K562 (cell line): ENCODE data around the gene TSGA10IP. TPM values are rescaled to one million over a fixed set of nuclear protein-coding genes. Genes with fewer than 3 reads are reported as not detected.

Experiments
- CBFA2T2 ChIP-seq: fragments of 450-650 bp; conservative IDR thresholded peaks from 2 replicates; pipeline ENCODE4 v1.6.1; 2017; ENCODE audit warnings: mild to moderate bottlenecking
- CTCF ChIP-seq, 3 experiments: IDR thresholded peaks in 2 of 3; conservative IDR thresholded peaks in 1 of 3; 2 replicates each; pipeline ENCODE4 v1.5.1; 2011 to 2012; ENCODE audit warnings: low read length in 3 of 3, mild to moderate bottlenecking in 3 of 3, control low read depth in 2 of 3, improper control_type of control experiment in 1 of 3, inconsistent platforms in 1 of 3, low read depth in 1 of 3, mixed read lengths in 1 of 3, moderate library complexity in 1 of 3; ENCODE audit not compliant: insufficient read depth in 2 of 3
- FOXK2 ChIP-seq, 2 experiments: fragments of 450-650 bp; IDR thresholded peaks in 1 of 2; conservative IDR thresholded peaks in 1 of 2; 2 replicates each; pipeline ENCODE4 v1.6.1; 2016; ENCODE audit warnings: low read depth in 2 of 2, mild to moderate bottlenecking in 1 of 2
- RBBP5 ChIP-seq: fragments of 200-600 bp; sonication (generic); IDR thresholded peaks from 2 replicates; pipeline ENCODE4 v1.6.1; 2012; ENCODE audit warnings: borderline replicate concordance, mild to moderate bottlenecking, low read length, control low read depth, inconsistent platforms; ENCODE audit not compliant: insufficient read depth, poor library complexity, severe bottlenecking
- SMARCA4 ChIP-seq: fragments of 450-650 bp; IDR thresholded peaks from 2 replicates; pipeline ENCODE4 v1.6.1; 2016
- TFAP4 ChIP-seq: sonication (generic); formaldehyde crosslinking; IDR thresholded peaks from 2 replicates; pipeline ENCODE4 v1.8.0; 2022; ENCODE audit warnings: missing genetic modification reagents, mild to moderate bottlenecking, moderate library complexity, borderline replicate concordance
- ZNF165 ChIP-seq: fragments of 250-450 bp; sonication (Bioruptor Pico); IDR thresholded peaks from 2 replicates; pipeline ENCODE4 v1.4.0; 2020; ENCODE audit warnings: borderline replicate concordance
- polyA plus RNA-seq, 8 experiments: library from polyadenylated mRNA; depleted of rRNA in 4 of 8; stranded (reverse) in 5 of 8; unstranded in 3 of 8; fragments of >200 nt; fragmentation: Nextera tagmentation in 2 of 8; fragmentation: Illumina TruSeq in 1 of 8; extraction: Ambion mirVana in 2 of 8; extraction: Trizol in 1 of 8; gene quantifications; 2 replicates each; pipeline versions ENCODE4 v1.2.1 to v1.2.3, GENCODE V29; 2011 to 2014; ENCODE audit warnings: inconsistent platforms in 1 of 8, missing spikeins in 1 of 8
- total RNA-seq, 7 experiments: library from RNA; depleted of rRNA in 6 of 7; stranded (reverse); fragments of >200 nt in 6 of 7; fragmentation: Illumina TruSeq in 2 of 7; extraction: Trizol in 2 of 7; gene quantifications; 2 replicates each; pipeline versions ENCODE4 v1.2.1 to v1.2.3, GENCODE V29; 2011 to 2021; ENCODE audit warnings: low replicate concordance in 1 of 7
- TF ChIP-seq, protein P1 (sequence below): sonication (generic); formaldehyde crosslinking; IDR thresholded peaks from 2 replicates; pipeline ENCODE4 v1.8.1; 2023; ENCODE audit warnings: mild to moderate bottlenecking, missing genetic modification reagents
- TF ChIP-seq, protein P2 (sequence below), 2 experiments: fragments of 450-650 bp; formaldehyde crosslinking in 1 of 2; IDR thresholded peaks; 2 replicates each; pipeline versions ENCODE4 v1.4.0 to v1.6.1; 2014 to 2020; ENCODE audit warnings: mild to moderate bottlenecking in 2 of 2, borderline replicate concordance in 1 of 2, low read depth in 1 of 2

Gene TSGA10IP
- total and polyA plus RNA-seq, 9 of the 15 experiments (the other 6 are each of a cell fraction or from before 2014, with no cell fraction given), result not detected

GRCh38 chr11:65932558-65932919 is 12.7 kb upstream of the TSGA10IP start (continued):
- TF ChIP-seq, protein P1, sequence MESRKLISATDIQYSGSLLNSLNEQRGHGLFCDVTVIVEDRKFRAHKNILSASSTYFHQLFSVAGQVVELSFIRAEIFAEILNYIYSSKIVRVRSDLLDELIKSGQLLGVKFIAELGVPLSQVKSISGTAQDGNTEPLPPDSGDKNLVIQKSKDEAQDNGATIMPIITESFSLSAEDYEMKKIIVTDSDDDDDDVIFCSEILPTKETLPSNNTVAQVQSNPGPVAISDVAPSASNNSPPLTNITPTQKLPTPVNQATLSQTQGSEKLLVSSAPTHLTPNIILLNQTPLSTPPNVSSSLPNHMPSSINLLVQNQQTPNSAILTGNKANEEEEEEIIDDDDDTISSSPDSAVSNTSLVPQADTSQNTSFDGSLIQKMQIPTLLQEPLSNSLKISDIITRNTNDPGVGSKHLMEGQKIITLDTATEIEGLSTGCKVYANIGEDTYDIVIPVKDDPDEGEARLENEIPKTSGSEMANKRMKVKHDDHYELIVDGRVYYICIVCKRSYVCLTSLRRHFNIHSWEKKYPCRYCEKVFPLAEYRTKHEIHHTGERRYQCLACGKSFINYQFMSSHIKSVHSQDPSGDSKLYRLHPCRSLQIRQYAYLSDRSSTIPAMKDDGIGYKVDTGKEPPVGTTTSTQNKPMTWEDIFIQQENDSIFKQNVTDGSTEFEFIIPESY (CRISPR knock-in tag), result 0 out of 2 replicates have a peak, but pooled peaks have one; percentile 38
- TF ChIP-seq, protein P2, sequence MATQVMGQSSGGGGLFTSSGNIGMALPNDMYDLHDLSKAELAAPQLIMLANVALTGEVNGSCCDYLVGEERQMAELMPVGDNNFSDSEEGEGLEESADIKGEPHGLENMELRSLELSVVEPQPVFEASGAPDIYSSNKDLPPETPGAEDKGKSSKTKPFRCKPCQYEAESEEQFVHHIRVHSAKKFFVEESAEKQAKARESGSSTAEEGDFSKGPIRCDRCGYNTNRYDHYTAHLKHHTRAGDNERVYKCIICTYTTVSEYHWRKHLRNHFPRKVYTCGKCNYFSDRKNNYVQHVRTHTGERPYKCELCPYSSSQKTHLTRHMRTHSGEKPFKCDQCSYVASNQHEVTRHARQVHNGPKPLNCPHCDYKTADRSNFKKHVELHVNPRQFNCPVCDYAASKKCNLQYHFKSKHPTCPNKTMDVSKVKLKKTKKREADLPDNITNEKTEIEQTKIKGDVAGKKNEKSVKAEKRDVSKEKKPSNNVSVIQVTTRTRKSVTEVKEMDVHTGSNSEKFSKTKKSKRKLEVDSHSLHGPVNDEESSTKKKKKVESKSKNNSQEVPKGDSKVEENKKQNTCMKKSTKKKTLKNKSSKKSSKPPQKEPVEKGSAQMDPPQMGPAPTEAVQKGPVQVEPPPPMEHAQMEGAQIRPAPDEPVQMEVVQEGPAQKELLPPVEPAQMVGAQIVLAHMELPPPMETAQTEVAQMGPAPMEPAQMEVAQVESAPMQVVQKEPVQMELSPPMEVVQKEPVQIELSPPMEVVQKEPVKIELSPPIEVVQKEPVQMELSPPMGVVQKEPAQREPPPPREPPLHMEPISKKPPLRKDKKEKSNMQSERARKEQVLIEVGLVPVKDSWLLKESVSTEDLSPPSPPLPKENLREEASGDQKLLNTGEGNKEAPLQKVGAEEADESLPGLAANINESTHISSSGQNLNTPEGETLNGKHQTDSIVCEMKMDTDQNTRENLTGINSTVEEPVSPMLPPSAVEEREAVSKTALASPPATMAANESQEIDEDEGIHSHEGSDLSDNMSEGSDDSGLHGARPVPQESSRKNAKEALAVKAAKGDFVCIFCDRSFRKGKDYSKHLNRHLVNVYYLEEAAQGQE (IDR thresholded peaks at IDR 0.05; ENCODE audit: borderline replicate concordance), result peak; percentile 36; the same call in 1 of the 2 replicates
- TF ChIP-seq, protein P2 (CRISPR knock-in tag; IDR thresholded peaks at IDR 0.05; ENCODE audit: low read depth), result no peak
- no peak for TF ChIP-seq ZNF165 (CRISPR knock-in tag)
- peak; percentile 55 for TF ChIP-seq CBFA2T2
- TF ChIP-seq TFAP4, result no peak
- TF ChIP-seq SMARCA4, result no peak
- TF ChIP-seq CTCF (IDR thresholded peaks at IDR 0.05 in 2 of 3, conservative IDR thresholded peaks at IDR 0.05 in 1 of 3; ENCODE audit: insufficient read depth in 2 of 3, low read depth in 1 of 3, low read length in 3 of 3), result peak; percentile 26 to 49 (median 42); a peak in 4 of 6 replicates
- no peak for TF ChIP-seq FOXK2 (conservative IDR thresholded peaks at IDR 0.05 in 1 of 2, IDR thresholded peaks at IDR 0.05 in 1 of 2; ENCODE audit: low read depth in 2 of 2)
- TF ChIP-seq RBBP5, result no peak
